Bronchial smooth muscle cell (primary cell): Measurements from ENCODE around the gene SAC3D1. TPM values are rescaled to one million over a fixed set of nuclear protein-coding genes. Genes with fewer than 3 reads are reported as not detected.

Source experiments
- total RNA-seq: library from RNA; depleted of rRNA; stranded (reverse); fragments of >200 nt; gene quantifications from 2 replicates; pipeline ENCODE4 v1.2.1, GENCODE V29; 2014

The SAC3D1 gene
- total RNA-seq, result 7.9 and 8.5 TPM in 2 replicates

DNA sequence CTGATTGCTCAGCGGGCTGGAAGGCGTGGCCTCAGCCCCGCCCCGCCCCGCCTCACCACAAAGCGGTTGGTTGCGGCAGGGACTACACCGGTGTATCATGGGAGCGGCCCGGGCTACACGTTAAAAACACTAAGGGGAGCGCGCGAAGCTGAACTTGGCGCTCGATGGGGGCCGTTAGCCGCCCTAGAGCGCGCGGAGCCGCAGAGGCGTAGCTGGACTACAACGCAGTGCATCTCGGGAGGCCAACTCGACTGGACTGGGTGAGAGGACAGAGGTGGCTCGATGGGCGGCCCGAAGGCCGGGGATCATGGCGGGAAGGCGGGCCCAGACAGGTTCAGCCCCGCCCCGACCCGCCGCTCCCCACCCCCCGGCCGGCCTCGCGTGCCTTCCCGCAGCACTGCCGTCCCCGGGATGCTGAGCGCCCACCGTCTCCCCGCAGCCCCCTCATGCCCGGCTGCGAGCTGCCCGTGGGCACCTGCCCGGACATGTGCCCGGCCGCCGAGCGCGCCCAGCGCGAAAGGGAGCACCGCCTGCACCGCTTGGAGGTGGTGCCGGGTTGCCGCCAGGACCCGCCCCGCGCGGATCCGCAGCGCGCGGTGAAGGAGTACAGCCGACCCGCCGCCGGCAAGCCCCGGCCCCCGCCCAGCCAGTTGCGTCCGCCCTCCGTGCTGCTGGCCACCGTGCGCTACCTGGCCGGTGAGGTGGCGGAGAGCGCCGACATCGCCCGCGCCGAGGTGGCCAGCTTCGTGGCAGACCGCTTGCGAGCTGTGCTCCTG is at the start of gene SAC3D1:
Gene SAC3D1, plus strand, starts transcription at position 364 of the 776 bp plus-strand sequence. Its CDS starts 83 bp downstream, at position 447.

DNA sequence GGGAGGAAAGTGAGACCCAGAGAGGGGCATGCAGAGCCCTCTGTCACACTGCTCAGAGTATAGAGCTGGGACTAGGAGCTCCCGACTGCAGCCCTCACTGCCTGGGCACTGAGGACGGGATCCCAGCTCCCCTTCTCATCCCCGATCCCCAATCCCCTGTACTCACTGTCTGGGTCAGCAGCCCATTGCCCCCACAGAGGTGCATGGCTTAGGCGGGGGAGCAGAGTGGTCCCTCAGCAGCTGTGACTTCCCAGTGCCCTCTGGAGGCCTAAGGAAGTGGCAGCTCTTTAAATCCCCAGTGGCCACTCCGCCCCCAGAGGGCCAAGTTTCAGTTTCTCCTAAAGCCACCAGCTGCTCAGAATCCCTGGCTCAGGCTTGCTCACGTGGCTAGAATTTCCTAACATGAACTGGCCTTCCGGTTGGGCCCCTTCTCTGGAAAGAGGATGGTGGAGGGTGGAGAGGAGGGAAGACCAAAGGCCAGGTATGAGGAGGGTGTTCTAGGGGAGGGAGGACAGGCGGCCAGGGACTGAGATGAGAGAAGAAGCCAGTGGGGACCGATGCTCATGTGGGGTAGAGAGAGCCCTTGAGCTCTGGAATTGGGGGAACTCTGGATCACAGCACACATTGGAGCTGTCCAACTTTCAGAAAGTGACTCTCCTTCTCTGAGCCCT is 44.2 kb upstream of the SAC3D1 start, which contains the start of gene BATF2:
Gene BATF2, minus strand, starts transcription at position 262 of the 671 bp plus-strand sequence. Its CDS starts 57 bp downstream, at position 205.

DNA sequence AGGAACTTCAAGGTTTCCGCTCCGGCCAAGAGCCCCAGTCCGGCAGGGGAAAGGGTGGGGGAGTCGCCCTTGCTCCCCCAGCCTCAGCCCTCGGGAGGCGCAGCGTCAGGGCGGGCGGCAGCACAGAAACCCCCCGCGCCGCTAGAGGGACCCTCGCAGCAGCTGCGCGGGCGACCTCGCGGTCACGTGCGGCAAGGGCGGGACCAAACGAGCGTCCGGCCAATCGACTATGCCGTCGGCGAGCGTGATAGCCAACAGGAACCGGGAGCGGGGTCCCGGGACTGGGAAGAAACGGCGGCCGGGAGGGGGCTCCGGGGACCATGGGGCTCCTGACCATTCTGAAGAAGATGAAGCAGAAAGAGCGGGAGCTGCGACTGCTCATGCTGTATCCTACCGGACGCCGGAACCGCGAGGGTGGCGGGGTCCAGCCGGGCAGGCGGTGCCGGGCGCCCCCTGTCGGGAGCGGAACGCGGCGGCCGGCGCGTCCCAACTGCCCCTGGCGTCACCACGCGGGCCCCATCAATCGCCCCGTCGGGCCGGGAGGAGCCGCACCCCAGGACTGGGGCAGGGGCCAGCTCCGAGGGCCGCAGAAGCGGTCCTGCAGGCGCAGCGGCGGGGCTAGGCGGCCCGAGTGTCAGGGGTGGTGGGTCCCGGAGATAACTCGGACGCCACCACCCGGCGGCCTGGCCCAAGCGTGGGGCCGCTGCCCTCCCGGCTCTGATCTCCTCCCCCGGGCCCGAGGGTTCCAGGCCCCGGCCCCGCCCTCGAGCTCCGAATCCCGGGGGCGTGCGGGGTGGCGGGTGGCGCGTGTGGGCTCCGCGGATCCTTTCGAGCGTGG is 26.9 kb upstream of the SAC3D1 start, which contains the start of gene ARL2:
Gene ARL2, plus strand, starts transcription at position 273 of the 838 bp plus-strand sequence. Its CDS starts 48 bp downstream, at position 321.

GRCh38 chr11:65027213-65028067 is 13.6 kb upstream of the SAC3D1 start, which contains the start of gene SNX15:
TSS of gene SNX15 (plus strand) at chr11:65027439. CDS start at chr11:65027538, 99 bp downstream.

DNA sequence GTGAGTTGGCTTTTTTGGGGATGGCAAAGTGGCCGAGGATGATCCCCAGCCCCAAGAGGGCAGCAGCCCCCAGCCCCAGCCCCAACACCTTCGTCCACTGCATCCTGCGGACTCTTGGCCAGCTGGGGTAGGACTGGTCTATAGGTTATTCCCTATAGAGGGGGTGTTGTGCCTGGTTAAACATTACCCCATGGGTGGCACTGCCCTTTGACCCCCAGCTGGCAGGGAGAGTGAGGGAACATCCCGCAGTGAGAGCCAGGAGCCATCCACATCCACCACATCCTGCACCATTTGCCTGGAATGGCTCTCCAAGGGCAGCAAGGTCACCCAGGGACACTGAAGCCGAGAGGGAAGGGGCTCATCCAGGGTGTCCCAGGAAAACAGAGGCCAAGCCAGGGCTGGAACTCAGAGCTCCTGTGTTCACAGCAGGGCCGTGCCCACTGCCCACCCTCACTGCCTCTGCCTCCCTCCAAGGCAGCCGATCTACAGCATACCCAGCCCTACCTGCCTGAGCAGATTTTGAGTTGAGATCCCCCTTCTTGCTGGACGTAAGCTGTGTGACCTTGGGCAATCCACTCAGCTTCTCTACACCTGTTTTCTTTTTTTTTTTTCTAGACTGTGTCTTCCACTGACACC is 17.5 kb downstream of the SAC3D1 start, which contains the start of gene NAALADL1:
Gene NAALADL1, minus strand, starts transcription at position 135 of the 636 bp plus-strand sequence. Its CDS starts 32 bp downstream, at position 103.

DNA sequence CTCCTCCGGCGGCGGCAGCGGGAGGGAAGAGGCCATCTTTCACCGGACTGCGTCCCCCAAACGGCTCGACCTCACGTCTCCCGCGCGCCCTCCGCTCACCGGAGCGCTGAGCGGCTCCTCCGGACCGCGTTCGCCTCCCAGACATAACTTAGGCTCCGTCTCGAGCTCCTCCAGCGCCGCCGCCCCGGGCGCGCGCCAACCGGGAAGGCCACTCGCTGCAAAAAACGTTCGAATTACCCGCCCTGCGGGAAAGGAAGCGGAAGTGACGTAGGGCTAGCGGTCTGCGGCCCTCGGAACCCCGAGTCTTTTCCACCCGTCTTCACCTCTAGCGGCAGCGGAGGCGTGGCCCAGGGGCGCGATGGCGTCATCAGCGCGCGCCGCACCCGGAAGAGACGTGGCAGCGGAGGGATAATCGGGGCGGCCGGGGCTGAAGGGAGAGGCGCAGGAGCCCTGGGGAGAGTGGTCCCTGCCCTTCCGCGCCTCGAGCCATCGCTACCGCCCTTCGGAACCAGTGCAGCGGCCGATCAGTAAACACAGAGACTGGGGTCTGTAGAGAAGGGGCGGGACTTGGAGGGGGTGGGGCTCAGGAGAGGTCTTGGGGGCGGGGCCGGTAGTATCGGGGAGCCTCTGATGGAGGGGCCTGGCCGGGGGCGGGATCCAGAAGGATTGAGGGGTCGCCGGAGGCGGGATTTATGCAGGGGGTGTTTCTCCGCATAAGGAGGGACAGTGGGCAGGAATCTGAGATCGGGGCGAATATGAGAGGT is 43.0 kb downstream of the SAC3D1 start, which contains the start of the genes CDCA5 and ZFPL1:
Gene CDCA5, minus strand, starts transcription at position 207 of the 764 bp plus-strand sequence. Its CDS starts 62 bp downstream, at position 145.
Gene ZFPL1, plus strand, starts transcription at position 389 of the 764 bp plus-strand sequence. CDS start 477 bp downstream, outside the sequence.

Other genes starting within 250 kb of the SAC3D1 start
- gene MAP4K2, start 238.0 kb upstream of the SAC3D1 start, total RNA-seq, result 5.3 and 6.1 TPM in 2 replicates
- gene MEN1, start 230.7 kb upstream of the SAC3D1 start, total RNA-seq, result 12.3 and 15.0 TPM in 2 replicates
- gene CDC42BPG, start 196.6 kb upstream of the SAC3D1 start, total RNA-seq, result 0.16 and 0.69 TPM in 2 replicates
- 56.6 and 151 TPM in 2 replicates for gene EHD1, start 162.6 kb upstream of the SAC3D1 start, total RNA-seq
- gene ATG2A, start 124.0 kb upstream of the SAC3D1 start, total RNA-seq, result 10.1 and 11.2 TPM in 2 replicates
- gene PPP2R5B, start 116.5 kb upstream of the SAC3D1 start, total RNA-seq, result 5.8 and 6.4 TPM in 2 replicates
- not detected in 2 replicates for gene GPHA2, start 105.3 kb upstream of the SAC3D1 start, total RNA-seq
- gene MAJIN, start 69.1 kb upstream of the SAC3D1 start, total RNA-seq, result not detected in 2 replicates
- 0.26 and 0.63 TPM in 2 replicates for gene BATF2, start 44.2 kb upstream of the SAC3D1 start, total RNA-seq
- 91.1 and 126 TPM in 2 replicates for gene ARL2, start 27.1 kb upstream of the SAC3D1 start, total RNA-seq
- 8.4 and 15.0 TPM in 2 replicates for gene SNX15, start 13.8 kb upstream of the SAC3D1 start, total RNA-seq
- 35.3 and 38.0 TPM in 2 replicates for gene NAALADL1, start 17.3 kb downstream of the SAC3D1 start, total RNA-seq
- gene CDCA5, start 42.8 kb downstream of the SAC3D1 start, total RNA-seq, result 0.34 and 1.6 TPM in 2 replicates
- 26.0 and 32.2 TPM in 2 replicates for gene ZFPL1, start 43.0 kb downstream of the SAC3D1 start, total RNA-seq
- gene VPS51, start 55.0 kb downstream of the SAC3D1 start, total RNA-seq, result 200 and 290 TPM in 2 replicates
- gene TM7SF2, start 70.7 kb downstream of the SAC3D1 start, total RNA-seq, result 5.2 and 10.9 TPM in 2 replicates
- 6.4 and 6.6 TPM in 2 replicates for gene ZNHIT2, start 76.5 kb downstream of the SAC3D1 start, total RNA-seq
- gene FAU, start 80.9 kb downstream of the SAC3D1 start, total RNA-seq, result 487 and 512 TPM in 2 replicates
- gene MRPL49, start 81.1 kb downstream of the SAC3D1 start, total RNA-seq, result 25.3 and 35.5 TPM in 2 replicates
- 9.5 and 15.5 TPM in 2 replicates for gene SYVN1, start 93.3 kb downstream of the SAC3D1 start, total RNA-seq
- gene SPDYC, start 129.0 kb downstream of the SAC3D1 start, total RNA-seq, result not detected in 2 replicates
- 64.3 and 93.6 TPM in 2 replicates for gene CAPN1, start 140.7 kb downstream of the SAC3D1 start, total RNA-seq
- gene POLA2, start 220.8 kb downstream of the SAC3D1 start, total RNA-seq, result 0.69 and 3.5 TPM in 2 replicates